Esophagus squamous epithelium (tissue), 5 donors: ENCODE data around the gene MATN3. TPM values are rescaled to one million over a fixed set of nuclear protein-coding genes. Genes with fewer than 3 reads are reported as not detected.

Source experiments
- DNase-seq: peaks from one replicate; lab custom pipeline; 2025; lab: John Stamatoyannopoulos, UW
- H3K27ac ChIP-seq, 4 donors: fragments of 200-600 bp; sonication (generic); one replicate each; pipeline ENCODE4 v1.5.1; 2016 to 2019; ENCODE audit warnings: mild to moderate bottlenecking in 1 of 4
- H3K27me3 ChIP-seq, 4 donors: fragments of 200-600 bp; sonication (generic); 1 replicate in 3 of 4; 2 replicates in 1 of 4; pipeline versions ENCODE4 v1.5.1 to v1.6.0; 2017 to 2021; ENCODE audit warnings: antibody characterized with exemption in 1 of 4
- H3K36me3 ChIP-seq, 3 donors: fragments of 200-600 bp; sonication (generic); one replicate each; pipeline ENCODE4 v1.5.1; 2016 to 2019
- H3K4me1 ChIP-seq, 3 donors: fragments of 200-600 bp; sonication (generic); one replicate each; pipeline ENCODE4 v1.5.1; 2017 to 2019
- H3K4me3 ChIP-seq, 4 donors: fragments of 200-600 bp; sonication (generic); 1 replicate in 3 of 4; 2 replicates in 1 of 4; pipeline ENCODE4 v1.5.1; 2016 to 2019; ENCODE audit warnings: mild to moderate bottlenecking in 2 of 4, moderate library complexity in 1 of 4
- H3K9me3 ChIP-seq, 3 donors: fragments of 200-600 bp; sonication (generic); one replicate each; pipeline ENCODE4 v1.5.1; 2016 to 2019
- CTCF ChIP-seq, 6 experiments: fragments of 450-650 bp in 4 of 6; fragments of 200-600 bp in 2 of 6; sonication (generic) in 2 of 6; IDR thresholded peaks; one replicate each; pipeline ENCODE4 v1.5.1; 2016 to 2019; ENCODE audit warnings: antibody characterized with exemption in 6 of 6, mild to moderate bottlenecking in 4 of 6, moderate library complexity in 4 of 6
- POLR2A ChIP-seq, 4 donors: fragments of 450-650 bp; IDR thresholded peaks; one replicate each; pipeline ENCODE4 v1.6.1; 2017; ENCODE audit warnings: antibody characterized with exemption in 4 of 4, mild to moderate bottlenecking in 4 of 4, moderate library complexity in 3 of 4
- WGBS, 2 donors: methylation state at CpG; one replicate each; pipeline ENCODE4 v1.1.5; 2018; 5-methylcytosine and 5-hydroxymethylcytosine counted together
- intact Hi-C: fragments of 100-400 bp; cut with DNase I; formaldehyde crosslinking; loops from one replicate; pipeline ENCODE4 v1.15.0; 2022
- total RNA-seq, 4 donors: library from RNA; depleted of rRNA; stranded (reverse); fragments of >200 nt; gene quantifications; one replicate each; pipeline ENCODE4 v1.1.0, GENCODE V29; 2016
- donor health status: DM: yes; HTN: yes; CAD: no.

The MATN3 gene
- total RNA-seq, 4 donors from 2014 or later = 0.45 to 1.3 (median 0.92) TPM; not detected in 1

GRCh38 chr2:20051532-20052228 is 39.2 kb upstream of the MATN3 start, which contains the start of gene LAPTM4A:
LAPTM4A (minus strand) TSS chr2:20051628; CDS start chr2:20051520, 108 bp downstream.
- intact Hi-C loops = no loop called here
- peaks cover 0 to 4% (median 0%) of the 10 kb centered on the region in 3 donors for H3K36me3 ChIP-seq
- DNase-seq = peak; percentile 97
- peak within 1 kb of the TSS; percentile 97 to 99 (median 98) for H3K27ac ChIP-seq
- peaks cover 18 to 53% (median 22%) of the 10 kb centered on the region in 3 donors for H3K4me1 ChIP-seq
- no peaks in the 10 kb centered on the region for H3K9me3 ChIP-seq
- no peaks in the 10 kb centered on the region for H3K27me3 ChIP-seq
- WGBS, 2 donors = 1 to 2% methylated on average over 10 to 18 of the region's 45 CpGs
- TF ChIP-seq CTCF (IDR thresholded peaks at IDR 0.05) = peak in 5 of 6 experiments; percentile 15 to 43 (median 35)
- peak in 3 of 4 donors; percentile 91 to 97 (median 94) for TF ChIP-seq POLR2A (IDR thresholded peaks at IDR 0.05)
- peak within 1 kb of the TSS; percentile 72 to 96 (median 83) for H3K4me3 ChIP-seq

GRCh38 chr2:20050646-20051531 is 38.4 kb upstream of the MATN3 start:
- Histone ChIP-seq H3K9me3 (no peaks in the 10 kb centered on the region), H3K4me1 (peaks cover 18 to 61% (median 22%) of the 10 kb centered on the region in 3 donors), H3K27me3 (no peaks in the 10 kb centered on the region), H3K36me3 (peaks cover 0 to 9% (median 0%) of the 10 kb centered on the region in 3 donors), H3K4me3 (peak overlapping the region; percentile 72 to 96 (median 83)), H3K27ac (peak overlapping the region; percentile 97 to 99 (median 98))
- intact Hi-C loops = no loop called here
- DNase-seq = no peak
- 0 to 1% methylated on average over 29 to 33 of the region's 47 CpGs for WGBS, 2 donors
- TF ChIP-seq CTCF (IDR thresholded peaks at IDR 0.05) (no peak), POLR2A (IDR thresholded peaks at IDR 0.05) (no peak)

- Histone ChIP-seq H3K4me1 (peaks cover 23 to 68% (median 29%) of the 10 kb centered on the region in 3 donors), H3K27ac (peak overlapping the region; percentile 97 to 99 (median 98)), H3K36me3 (peaks cover 0 to 9% (median 0%) of the 10 kb centered on the region in 3 donors), H3K9me3 (no peaks in the 10 kb centered on the region), H3K27me3 (no peaks in the 10 kb centered on the region), H3K4me3 (peak overlapping the region; percentile 72 to 96 (median 83))
- no peak for DNase-seq
- TF ChIP-seq POLR2A (IDR thresholded peaks at IDR 0.05) = peak in 1 of 4 donors; percentile 23
- TF ChIP-seq CTCF (IDR thresholded peaks at IDR 0.05) = no peak
- intact Hi-C loops = no loop called here
- 0 to 1% methylated on average over 10 of the region's 10 CpGs for WGBS, 2 donors
These were observed 37.7 kb upstream of the MATN3 start for GRCh38 chr2:20050104-20050645.

GRCh38 chr2:20049637-20050036 is 37.2 kb upstream of the MATN3 start:
- intact Hi-C loops = no loop called here
- 1 to 5% methylated on average over 4 of the region's 4 CpGs for WGBS, 2 donors
- peak overlapping the region; percentile 72 to 96 (median 83) for H3K4me3 ChIP-seq
- H3K27me3 ChIP-seq = no peaks in the 10 kb centered on the region
- peaks cover 0 to 9% (median 0%) of the 10 kb centered on the region in 3 donors for H3K36me3 ChIP-seq
- H3K4me1 ChIP-seq = peaks cover 23 to 73% (median 33%) of the 10 kb centered on the region in 3 donors
- DNase-seq = no peak
- TF ChIP-seq POLR2A (IDR thresholded peaks at IDR 0.05) (no peak), CTCF (IDR thresholded peaks at IDR 0.05) (no peak)
- peak overlapping the region; percentile 97 to 99 (median 98) for H3K27ac ChIP-seq
- no peaks in the 10 kb centered on the region for H3K9me3 ChIP-seq
